ENCODE measurements around the gene HHIPL1. TPM values are rescaled to one million over a fixed set of nuclear protein-coding genes. Genes with fewer than 3 reads are reported as not detected.
"Not testable (repeated sequence)": the region's sequence is repeated elsewhere in the genome, so short reads cannot be mapped to it uniquely, and the experiment has no call there.

HHIPL1 gene
- total RNA-seq, 1 donor from 2014 or later, result 1.6 TPM

DNA sequence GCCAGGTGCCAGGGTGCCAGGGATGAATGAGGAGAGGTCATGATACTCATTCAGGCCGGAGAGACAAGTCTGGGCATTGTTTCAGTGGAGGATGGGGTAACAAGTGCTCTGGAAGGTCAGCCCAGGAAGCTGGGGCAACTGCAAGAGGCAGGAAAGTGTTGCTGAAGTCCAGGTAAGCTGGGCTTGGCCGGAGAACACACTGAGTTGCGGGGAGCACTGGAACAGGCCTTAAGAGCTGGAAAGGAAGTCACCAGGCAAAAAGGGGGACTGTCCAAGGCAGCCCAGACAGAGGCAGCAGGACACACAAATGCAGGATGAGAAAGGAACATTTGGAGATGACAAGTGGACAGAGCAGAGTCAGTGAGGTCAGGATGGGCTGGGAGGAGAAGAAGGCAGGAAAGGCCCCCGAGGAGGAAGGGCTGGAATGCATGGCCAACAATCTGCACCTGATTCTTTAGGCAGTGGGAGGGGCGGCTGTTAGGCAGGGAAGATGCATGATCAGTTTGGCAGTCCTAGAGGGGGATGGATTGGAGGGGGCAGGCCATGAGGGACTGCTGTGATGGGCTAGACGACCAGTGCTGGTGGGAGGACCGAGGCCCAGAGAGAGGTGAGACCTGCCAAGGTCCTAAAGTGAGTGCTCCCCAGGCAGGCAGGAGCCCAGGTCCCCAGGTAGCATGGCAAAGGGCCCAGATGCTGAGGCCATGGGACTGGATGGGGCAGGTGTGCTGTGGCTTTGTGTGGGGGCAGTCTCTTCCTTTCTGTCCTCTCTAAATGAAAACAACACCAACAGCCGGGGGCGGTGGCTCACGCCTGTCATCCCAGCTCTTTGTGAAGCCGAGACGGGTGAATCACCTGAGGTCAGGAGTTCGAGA lies 17.2 kb upstream of the HHIPL1 start:
- DNase-seq (no peak), ATAC-seq (ENCODE audit: poor library complexity) (no peak)
- intact Hi-C loops (cut with DNase I), result loop anchor here (2.0 kb wide), 1 partner anchor 109 kb away; no protein-coding TSS in a partner anchor

DNA sequence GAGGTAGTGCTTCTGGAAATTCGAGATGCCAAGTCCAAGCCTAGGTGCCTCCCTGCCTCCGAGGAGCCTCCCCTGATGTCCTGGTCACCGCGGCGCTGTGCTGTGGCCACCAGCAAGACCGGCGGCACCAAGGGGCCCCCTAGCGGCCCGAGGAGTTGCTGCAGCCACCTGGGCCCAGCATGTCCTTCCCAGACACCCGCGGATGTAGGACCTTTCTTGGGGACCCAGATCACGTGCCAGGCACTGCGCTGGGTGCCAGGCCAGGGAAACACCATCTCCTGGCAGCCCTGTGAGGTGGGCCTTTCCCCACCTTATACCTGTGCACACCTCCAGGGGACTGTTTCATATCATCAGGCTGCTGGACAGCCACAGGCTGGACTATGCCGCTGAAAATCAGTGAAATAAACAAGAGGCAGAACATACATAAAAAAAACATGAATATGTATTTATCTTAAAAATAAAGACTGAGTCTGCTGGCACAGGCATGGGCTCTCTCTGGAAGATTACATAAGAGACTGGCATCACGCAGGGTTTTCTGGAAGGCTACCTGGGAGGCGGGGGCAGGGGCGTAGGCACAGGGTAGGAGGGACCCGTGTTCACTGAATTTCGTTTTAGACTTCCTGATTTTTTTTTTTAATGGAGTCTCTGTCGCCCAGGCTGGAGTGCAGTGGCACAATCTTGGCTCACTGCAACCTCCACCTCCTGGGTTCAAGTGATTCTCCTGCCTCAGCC lies 15.9 kb upstream of the HHIPL1 start:
- intact Hi-C loops (cut with DNase I), result loop anchor here (2.0 kb wide), 1 partner anchor 110 kb away; no protein-coding TSS in a partner anchor
- DNase-seq, result peak; percentile 87
- ATAC-seq (ENCODE audit: poor library complexity), result peak; percentile 98

DNA sequence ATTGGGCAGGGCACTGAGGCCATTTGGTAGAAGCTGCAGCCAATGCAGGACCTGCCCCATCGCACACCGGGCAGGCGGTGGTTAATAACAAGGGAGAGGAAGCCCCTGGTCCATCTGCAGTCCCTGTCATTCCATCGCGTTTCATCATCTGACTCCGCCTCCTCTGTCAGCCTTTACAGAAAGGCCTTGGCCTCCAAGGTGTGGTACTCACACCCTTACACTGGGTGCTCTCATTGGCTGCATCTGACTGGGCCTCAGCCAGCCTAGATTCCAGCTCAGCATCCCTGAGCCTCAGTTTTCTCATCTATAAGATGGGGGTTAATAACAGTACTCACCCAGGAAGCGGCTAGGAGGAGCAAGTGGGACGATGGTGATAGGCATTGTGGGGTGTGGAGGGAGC lies 14.7 kb upstream of the HHIPL1 start:
- intact Hi-C loops (cut with DNase I), result no loop called here
- no peak for DNase-seq
- ATAC-seq (ENCODE audit: poor library complexity), result no peak

DNA sequence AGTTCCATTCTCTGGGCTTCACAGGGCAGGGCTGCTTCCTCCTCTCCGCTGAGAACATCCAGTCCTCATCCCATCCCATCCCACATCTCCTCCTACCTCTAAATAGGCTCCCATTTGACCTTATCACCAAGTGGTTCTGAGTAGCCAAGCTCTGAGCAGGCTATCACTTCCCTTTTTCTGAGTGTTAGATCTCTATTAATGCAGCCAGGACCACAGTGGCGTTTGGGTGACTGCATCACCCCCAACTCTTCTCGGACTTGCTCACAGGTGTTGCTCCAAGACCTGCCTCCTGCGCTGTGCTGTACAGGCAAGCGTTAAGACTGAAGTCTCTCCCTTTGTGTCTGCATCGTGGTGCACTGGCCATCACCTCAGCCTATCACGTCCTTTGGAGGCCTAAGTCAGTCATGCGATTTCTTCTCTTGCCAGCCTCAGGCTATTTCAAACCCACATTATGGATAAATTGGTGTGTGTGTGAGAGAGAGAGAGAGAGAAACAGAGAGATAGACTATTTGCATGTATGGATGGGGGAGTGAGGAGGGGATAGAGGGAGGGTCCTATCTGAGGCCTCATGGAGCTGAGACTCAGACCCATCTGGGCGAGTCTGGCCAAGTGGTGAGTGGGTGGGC lies 12.4 kb upstream of the HHIPL1 start:
- DNase-seq (no peak), ATAC-seq (ENCODE audit: poor library complexity) (no peak)
- intact Hi-C loops (cut with DNase I), result no loop called here

DNA sequence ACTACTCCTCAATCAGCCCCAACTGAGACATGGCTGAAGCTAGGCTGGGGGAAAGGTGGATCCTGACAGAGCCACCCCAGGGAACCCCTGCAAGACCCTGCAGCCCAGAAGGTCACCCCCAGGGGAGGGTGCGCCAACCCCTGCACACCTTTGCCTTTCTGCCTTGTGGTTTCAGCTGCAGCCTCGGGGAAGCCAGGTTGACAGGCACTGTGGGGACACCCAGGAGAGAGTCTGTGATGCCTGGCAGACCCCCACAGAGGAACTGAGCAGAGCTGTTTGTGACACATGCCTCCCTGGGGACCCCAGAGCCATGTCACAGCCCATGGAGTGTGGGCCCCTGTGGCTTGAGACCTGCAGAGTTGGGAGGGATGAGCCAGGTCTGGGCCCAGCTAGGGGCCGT lies 11.8 kb upstream of the HHIPL1 start:
- ATAC-seq (ENCODE audit: poor library complexity) (no peak), DNase-seq (no peak)
- intact Hi-C loops (cut with DNase I), result no loop called here

DNA sequence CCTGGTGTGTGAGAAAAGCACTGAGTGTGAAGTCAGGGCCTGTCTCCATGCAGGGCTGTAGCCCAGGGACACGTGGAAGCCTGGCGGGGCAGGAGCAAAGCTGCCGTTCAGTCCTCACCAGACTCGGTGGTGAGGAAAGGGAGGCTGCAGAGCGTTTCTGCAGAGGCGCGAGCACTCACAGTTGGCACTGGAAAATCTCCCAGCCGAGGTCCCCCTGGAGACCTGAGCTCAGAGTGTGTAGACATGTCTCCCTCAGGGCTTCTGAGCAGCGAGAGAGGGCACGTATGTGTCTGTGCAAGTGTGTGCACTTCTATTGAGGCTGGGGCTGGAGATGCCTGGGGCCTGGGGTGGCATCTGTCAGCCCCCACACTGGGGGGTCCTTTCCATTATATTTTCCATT lies 11.0 kb upstream of the HHIPL1 start:
- DNase-seq (no peak), ATAC-seq (ENCODE audit: poor library complexity) (no peak)
- intact Hi-C loops (cut with DNase I), result no loop called here

DNA sequence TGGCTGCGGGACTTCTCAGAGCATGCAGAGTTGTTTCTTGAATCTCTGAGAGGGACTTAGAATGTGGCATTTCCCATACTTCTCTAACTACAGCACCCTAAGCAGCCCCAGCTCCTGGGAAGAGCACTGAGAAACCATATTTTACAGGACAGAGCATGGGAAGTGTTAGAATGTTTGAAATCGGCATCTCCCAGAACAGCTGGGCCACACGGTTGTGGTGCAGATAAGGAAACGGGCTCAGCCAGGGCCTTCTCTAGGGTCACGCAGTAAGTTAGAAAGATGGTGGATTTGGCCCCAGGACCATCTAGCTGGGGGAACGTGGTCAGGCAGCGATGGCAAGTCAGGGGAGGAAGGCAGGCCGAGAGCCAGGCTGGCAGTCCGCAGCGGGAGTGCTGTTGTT lies 10.5 kb upstream of the HHIPL1 start:
- DNase-seq (no peak), ATAC-seq (ENCODE audit: poor library complexity) (no peak)
- intact Hi-C loops (cut with DNase I), result no loop called here

DNA sequence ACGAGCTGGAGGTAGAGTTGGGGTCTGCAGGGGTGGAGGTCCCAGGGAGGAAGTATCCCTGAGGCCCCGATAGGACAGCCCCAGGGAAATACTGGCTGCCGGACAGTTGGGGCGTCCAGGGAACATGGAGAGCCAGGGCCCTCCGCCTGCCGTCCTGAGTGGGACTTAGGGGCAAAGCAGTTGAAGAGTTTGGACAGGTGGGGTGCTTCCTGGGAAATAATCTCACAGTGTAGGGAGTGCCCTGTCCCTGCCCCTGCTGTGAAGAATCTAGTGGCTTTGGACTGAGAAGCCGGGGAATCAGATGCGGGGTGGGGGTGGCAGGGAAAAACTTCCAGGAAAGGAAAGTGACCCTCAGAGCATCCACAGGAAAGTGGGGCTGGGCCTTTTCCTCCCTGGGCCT lies 9.8 kb upstream of the HHIPL1 start:
- intact Hi-C loops (cut with DNase I), result no loop called here
- DNase-seq (no peak), ATAC-seq (ENCODE audit: poor library complexity) (no peak)

DNA sequence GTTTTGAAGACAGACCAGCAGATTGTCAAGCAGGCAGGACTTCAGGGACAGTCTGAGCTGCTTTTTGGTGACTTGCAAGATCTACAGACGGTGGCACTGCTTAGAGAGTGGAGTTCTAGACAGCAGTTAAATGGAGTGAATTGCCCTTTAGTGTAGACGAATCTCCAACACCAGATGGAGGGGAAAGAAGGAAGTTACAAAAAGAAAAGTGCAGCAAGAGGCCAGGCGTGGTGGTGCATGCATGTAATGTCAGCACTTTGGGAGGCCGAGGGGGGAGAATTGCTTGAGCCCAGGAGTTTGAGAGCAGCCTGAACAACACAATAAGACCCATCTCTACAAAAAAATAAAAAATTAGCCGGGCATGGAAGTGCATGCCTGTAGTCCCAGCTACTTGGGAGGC lies 8.4 kb upstream of the HHIPL1 start:
- ATAC-seq (ENCODE audit: poor library complexity) (no peak), DNase-seq (no peak)
- intact Hi-C loops (cut with DNase I), result no loop called here

DNA sequence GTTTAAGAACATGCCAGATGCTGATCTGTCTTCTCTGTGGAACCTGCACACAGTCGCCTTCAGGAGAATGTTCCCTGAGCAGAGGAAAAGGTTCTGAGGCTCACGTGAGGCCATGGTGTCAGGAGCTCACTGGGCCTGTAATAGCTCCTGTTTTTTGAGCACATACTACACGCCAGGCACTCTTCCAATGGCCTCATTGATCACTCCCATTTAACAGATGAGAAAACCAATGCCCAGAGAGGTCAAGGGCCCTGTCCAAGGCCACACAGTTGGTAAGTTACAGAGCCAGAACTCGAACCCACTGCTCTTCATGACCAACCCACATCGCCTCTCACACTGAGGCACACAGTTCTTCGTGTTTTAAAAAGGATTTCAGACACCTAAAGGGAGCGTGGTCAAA lies 7.3 kb upstream of the HHIPL1 start:
- intact Hi-C loops (cut with DNase I), result no loop called here
- DNase-seq (no peak), ATAC-seq (ENCODE audit: poor library complexity) (no peak)

DNA sequence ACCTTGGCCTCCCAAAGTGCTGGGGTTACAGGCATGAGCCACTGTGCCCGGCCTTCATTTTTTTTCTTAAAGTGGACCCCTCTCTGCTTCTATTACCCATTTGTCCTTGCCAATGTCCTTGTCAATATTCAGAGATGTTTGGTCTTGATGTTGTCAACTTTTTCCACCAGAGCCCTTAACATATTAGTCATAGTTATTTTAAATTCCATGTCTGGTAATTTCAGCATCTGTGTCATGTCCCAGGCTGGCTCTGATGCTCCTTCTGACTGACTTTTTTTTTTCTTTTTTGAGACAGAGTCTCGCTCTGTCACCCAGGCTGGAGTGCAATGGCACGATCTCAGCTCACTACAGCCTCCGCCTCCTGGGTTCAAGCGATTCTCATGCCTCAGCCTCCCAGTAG lies 2.2 kb upstream of the HHIPL1 start:
- DNase-seq; ATAC-seq (ENCODE audit: poor library complexity); intact Hi-C loops (cut with DNase I): not testable (repeated sequence)

DNA sequence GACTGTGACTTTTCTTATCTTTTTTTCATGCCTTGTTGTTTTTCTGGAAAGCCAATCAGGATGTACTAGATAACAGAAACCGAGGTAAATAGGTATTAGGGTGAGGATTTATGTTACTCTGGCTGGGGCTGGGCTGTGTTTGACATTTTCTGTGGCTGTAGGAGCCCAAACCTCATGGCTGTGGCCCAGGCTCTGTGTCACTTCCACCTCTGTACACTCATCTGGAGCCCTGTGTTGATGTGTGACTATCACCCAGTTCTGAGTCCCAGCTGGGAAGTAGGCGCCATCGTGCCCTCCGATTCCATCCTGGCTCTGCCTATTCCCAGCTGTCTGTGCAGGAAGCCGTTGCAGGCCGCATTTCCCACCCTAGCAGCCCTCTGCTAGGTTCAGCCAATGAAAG lies 1.6 kb upstream of the HHIPL1 start:
- no peak for DNase-seq
- no peak for ATAC-seq (ENCODE audit: poor library complexity)
- intact Hi-C loops (cut with DNase I), result no loop called here

DNA sequence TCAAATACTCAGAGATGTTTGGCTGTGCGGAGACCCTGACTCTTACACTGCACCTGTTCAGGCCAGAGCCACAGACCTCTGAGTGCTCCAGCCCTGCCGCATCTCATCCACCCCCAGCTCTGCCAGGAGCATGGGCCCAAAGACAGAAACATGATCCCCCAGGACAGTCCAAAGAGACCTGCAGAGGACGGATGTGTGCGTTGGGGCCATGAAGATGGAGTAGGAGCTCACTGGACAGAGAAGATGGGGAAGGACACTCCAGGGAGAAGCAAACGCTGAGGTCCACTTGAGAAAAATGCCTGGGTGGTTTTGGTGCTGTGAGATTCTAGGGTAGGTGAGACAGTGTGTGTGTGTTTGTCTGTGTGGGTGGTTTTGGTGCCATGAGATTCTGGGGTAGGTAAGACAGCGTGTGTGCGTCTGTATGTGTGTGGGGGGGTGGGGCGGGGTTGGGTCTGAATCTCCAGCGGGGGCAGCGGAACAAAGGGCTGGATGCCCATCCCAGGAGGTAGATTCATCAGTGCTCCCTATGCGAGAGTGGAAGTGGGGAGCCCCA lies 818 bp upstream of the HHIPL1 start:
- DNase-seq, result no peak
- intact Hi-C loops (cut with DNase I), result no loop called here
- ATAC-seq (ENCODE audit: poor library complexity), result no peak

DNA sequence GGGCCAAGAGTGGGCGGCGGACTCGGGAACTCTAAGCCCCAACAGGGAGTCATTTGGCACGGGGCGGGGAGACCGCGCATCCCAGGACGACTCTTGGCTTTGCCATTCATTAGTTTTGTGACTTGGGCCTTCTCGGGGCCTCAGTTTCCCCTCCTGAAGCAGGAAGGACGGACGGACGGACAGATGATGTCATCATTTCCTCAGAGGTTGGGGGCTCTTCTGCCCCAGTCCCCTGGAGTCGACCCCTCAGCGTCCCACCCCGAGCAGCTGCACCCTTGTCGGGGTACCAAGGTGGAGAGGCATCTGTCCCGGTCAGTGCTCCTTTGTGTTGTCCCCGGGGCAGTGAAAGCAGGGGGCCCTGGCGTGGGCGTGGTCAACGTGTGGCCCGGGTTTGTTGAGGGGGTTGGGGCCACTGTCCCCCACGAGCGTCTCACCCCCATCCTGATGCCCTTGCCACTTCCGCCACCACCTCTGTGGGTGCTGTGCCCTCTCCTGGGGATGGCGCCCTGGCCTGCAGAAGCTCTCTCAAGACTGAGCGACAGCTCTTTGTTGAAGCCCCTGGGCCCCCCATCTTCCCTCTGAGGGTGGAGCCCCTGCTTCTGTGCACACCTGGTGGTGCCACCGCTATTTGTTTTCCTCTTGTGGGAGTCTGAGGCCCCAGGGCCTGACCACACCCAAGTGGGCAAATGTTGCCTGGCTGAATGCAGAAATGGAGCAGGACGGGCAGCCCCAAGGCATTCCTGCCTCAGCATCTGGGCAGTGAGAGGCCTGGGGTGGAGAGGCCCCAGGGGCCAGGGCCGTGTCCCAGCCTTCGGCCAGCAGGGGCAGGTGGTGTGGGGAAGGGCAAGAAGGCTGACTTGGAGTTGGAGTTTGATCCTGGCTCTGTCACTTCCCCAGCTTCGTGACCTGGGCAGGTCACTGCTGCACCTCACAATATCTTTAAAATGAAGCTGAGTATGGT lies 896 bp downstream of the HHIPL1 start:
- DNase-seq (no peak), ATAC-seq (ENCODE audit: poor library complexity) (no peak)
- intact Hi-C loops (cut with DNase I), result no loop called here

DNA sequence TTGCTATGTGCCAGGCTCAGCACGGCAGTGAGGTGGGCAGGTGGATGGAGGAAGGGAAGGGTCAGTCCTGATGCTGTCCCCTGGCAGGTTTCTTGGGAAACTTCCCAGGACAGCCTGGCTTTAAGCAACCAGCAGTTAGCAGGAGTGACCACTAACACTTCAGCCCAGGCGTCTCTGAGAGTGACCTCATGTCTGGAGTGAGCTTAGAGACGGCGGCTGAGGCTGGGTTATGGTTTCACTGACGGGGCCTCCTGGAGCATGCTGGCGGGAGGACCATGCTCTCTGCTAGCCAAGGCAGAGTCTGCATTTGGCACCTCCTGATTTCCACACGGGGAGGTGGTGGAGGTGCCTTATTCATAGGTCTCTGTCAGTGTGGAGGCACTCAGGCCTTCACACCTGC lies 2.5 kb downstream of the HHIPL1 start:
- no peak for ATAC-seq (ENCODE audit: poor library complexity)
- intact Hi-C loops (cut with DNase I), result no loop called here
- DNase-seq, result no peak

DNA sequence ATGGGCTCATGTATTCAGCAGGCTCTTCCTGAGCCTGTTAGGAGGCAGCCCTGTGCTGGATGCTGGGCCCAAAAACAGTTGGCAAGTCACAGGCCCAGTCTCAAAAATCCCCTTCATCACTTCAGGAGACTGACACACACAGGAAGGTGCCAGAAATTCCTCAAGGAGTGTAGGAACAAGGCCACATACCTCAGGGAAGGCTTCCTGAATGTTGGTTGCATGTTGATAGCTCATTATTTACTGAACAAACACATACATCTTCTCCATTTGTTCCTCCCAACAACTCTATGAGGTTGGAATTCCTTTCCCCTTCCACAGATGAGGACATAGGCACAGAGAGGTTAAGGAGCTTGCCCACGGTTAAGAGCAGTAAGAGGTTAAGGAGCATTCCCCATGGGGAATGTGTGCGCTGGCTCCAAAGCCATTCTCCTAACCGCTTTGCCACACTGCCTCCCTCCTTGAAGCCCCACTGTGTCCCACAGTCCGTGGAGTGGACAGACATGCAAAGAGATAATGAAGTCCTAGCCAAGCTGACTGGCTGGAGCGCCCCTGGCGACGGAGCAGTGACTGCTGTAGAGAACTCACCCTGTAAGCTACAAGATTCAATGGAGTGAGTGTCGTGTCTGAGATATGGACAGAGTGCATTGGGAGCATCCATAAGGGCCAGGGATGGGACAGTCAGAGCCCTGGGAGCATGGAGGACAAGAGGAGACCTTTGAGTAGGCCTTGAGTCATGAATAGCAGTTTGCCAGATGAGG lies 3.3 kb downstream of the HHIPL1 start:
- ATAC-seq (ENCODE audit: poor library complexity) (no peak), DNase-seq (no peak)
- intact Hi-C loops (cut with DNase I), result no loop called here

DNA sequence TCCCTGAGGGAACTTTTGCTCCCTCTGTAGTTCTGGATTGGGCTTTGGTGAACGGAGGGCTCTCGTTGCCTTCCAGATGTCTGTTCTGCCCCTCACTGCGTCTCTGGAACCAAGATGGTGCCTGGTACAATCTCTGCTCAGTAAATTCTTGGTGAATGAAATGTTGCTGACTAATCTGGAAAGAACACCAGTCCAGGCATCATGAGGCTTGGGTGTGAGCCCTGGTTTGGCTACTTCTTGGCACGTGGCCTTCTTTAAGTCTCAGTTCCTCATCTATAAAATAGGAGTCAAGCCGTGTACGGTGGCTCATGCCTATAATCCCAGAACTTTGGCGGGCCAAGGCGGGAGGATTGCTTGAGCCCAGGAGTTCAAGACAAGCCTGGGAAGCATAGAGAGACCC lies 4.3 kb downstream of the HHIPL1 start:
- intact Hi-C loops (cut with DNase I), result no loop called here

DNA sequence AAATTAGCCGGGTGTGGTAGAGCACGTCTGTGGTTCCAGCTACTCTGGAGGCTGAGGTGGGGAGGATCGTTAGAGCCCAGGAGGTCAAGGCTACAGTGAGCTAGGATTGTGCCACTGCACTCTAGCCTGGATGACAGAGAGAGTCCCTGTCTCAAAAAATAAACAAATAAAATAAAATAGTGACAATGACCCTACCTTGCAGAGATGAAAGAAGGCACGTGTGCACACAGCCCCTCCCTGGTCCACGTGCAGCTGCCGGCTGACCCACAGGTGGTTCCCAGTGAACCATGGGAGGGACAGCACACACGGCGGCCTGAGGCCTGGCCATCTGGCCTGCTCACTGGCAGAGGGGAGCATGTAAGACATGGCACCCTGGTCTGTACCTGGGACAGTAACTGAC lies 4.7 kb downstream of the HHIPL1 start:
- DNase-seq (no peak), ATAC-seq (ENCODE audit: poor library complexity) (no peak)
- intact Hi-C loops (cut with DNase I), result no loop called here

More for the DNA sequence above, 4.3 kb downstream of the HHIPL1 start:
- DNase-seq, result no peak
- no peak for ATAC-seq (ENCODE audit: poor library complexity)

All from Right ventricle myocardium superior (tissue), 1 donor.